Liver (tissue), 9 donors: Measurements from ENCODE around the gene OR2AJ1. TPM values are rescaled to one million over a fixed set of nuclear protein-coding genes. Genes with fewer than 3 reads are reported as not detected.

ENCODE experiments used
- DNase-seq: peaks from one replicate; pipeline ENCODE4 v3.0.0-alpha.2; 2017; ENCODE audit warnings: low spot score
- H3K27ac ChIP-seq, 2 donors: one replicate each; pipeline ENCODE4 v1.7.0; 2013; ENCODE audit warnings: inconsistent platforms in 2 of 2, low read length in 2 of 2, control low read depth in 1 of 2, low read depth in 1 of 2, mild to moderate bottlenecking in 1 of 2
- H3K27me3 ChIP-seq, 4 donors: one replicate each; pipeline versions ENCODE4 v1.6.1 to v1.7.0; 2013; ENCODE audit warnings: low read length in 3 of 4, inconsistent platforms in 1 of 4, mild to moderate bottlenecking in 1 of 4, moderate library complexity in 1 of 4; ENCODE audit not compliant: control insufficient read depth in 4 of 4, insufficient read depth in 4 of 4
- H3K36me3 ChIP-seq, 4 donors: one replicate each; pipeline versions ENCODE4 v1.6.1 to v1.7.0; 2013; ENCODE audit warnings: low read length in 3 of 4, mild to moderate bottlenecking in 3 of 4, low read depth in 1 of 4, moderate library complexity in 1 of 4; ENCODE audit not compliant: control insufficient read depth in 4 of 4, insufficient read depth in 3 of 4
- H3K4me1 ChIP-seq, 4 donors: one replicate each; pipeline versions ENCODE4 v1.6.1 to v1.7.0; 2013; ENCODE audit warnings: low read length in 3 of 4, mild to moderate bottlenecking in 3 of 4, moderate library complexity in 1 of 4; ENCODE audit not compliant: control insufficient read depth in 4 of 4, insufficient read depth in 4 of 4
- H3K4me3 ChIP-seq, 3 donors: one replicate each; pipeline versions ENCODE4 v1.6.1 to v1.7.0; 2013; ENCODE audit warnings: low read length in 3 of 3, control low read depth in 1 of 3, low read depth in 1 of 3, mild to moderate bottlenecking in 1 of 3
- H3K9ac ChIP-seq, 2 donors: one replicate each; pipeline ENCODE4 v1.7.0; 2013; ENCODE audit warnings: low read length in 2 of 2, mild to moderate bottlenecking in 2 of 2, moderate library complexity in 2 of 2, control low read depth in 1 of 2, low read depth in 1 of 2
- H3K9me3 ChIP-seq, 4 donors: one replicate each; pipeline versions ENCODE4 v1.6.1 to v1.7.0; 2013; ENCODE audit warnings: low read length in 3 of 4; ENCODE audit not compliant: control insufficient read depth in 4 of 4
- HNF4A ChIP-seq, 2 donors: conservative IDR thresholded peaks; 2 replicates each; pipeline ENCODE4 v1.6.1; 2016; ENCODE audit warnings: antibody characterized with exemption in 2 of 2, mild to moderate bottlenecking in 2 of 2
- HNF4G ChIP-seq: IDR thresholded peaks from 2 replicates; pipeline ENCODE4 v1.6.1; 2016; ENCODE audit warnings: antibody characterized with exemption
- NR2F2 ChIP-seq: IDR thresholded peaks from 2 replicates; pipeline ENCODE4 v1.6.1; 2016; ENCODE audit warnings: antibody characterized with exemption
- WGBS: extraction: QIAGEN DNeasy Blood & Tissue Kit; methylation state at CpG from one replicate; pipeline ENCODE4 v1.1.7; 2013; 5-methylcytosine and 5-hydroxymethylcytosine counted together
- polyA plus RNA-seq, 2 donors: library from polyadenylated mRNA; stranded (reverse) in 1 of 2; unstranded in 1 of 2; fragments of 200-250 nt in 1 of 2; fragments of >200 nt in 1 of 2; fragmentation: Nextera tagmentation in 1 of 2; extraction: Ambion mirVana in 1 of 2; gene quantifications; one replicate each; pipeline versions ENCODE4 v1.2.1 to v1.2.3, GENCODE V29; 2013 to 2015
- total RNA-seq, 2 donors: library from RNA; depleted of rRNA; stranded (reverse); fragments of >200 nt; gene quantifications; one replicate each; pipeline ENCODE4 v1.2.3, GENCODE V29; 2014
- TF ChIP-seq, protein P1 (sequence below): IDR thresholded peaks from 2 replicates; pipeline ENCODE4 v1.6.1; 2016; ENCODE audit warnings: antibody characterized with exemption
- donor health status: healthy.
- donor health status: healthy.
- donor health status: healthy.
- donor health status: healthy.
- donor health status: healthy.

OR2AJ1 gene
- total and polyA plus RNA-seq, 4 donors, result not detected

DNA sequence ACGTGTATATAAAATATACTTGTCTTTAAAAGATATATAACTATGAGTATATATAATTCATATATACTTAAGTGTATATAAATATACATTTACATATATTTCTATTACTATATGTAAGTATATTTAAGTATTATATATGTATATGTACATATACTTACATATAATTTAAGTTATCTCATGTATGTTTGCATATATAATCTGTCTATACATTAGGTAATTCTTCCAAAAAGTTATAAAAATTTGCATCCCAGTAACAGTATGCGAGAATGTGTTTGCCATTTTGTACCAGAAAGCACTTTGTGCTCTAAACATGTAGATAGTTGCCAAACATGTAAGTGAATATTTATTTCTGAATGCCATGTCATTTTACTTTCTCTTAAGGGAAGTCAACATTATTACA is 40.2 kb downstream of the OR2AJ1 start, which contains the start of gene OR2AK2:
TSS of gene OR2AK2 (plus strand) at position 301 of the 400 bp plus-strand sequence. CDS start 144 bp downstream, outside the sequence.
- Histone ChIP-seq H3K36me3 (no peaks in the 10 kb centered on the region), H3K9ac (no peak within 1 kb of the TSS), H3K4me1 (no peaks in the 10 kb centered on the region), H3K9me3 (peaks cover 0 to 4% (median 0%) of the 10 kb centered on the region in 4 donors), H3K27me3 (no peaks in the 10 kb centered on the region), H3K4me3 (no peak within 1 kb of the TSS), H3K27ac (no peak within 1 kb of the TSS)
- WGBS, result 73% methylated on average over 2 of the region's 2 CpGs
- TF ChIP-seq HNF4G (no peak), HNF4A (conservative IDR thresholded peaks at IDR 0.05) (no peak), NR2F2 (no peak)
- TF ChIP-seq, protein P1, sequence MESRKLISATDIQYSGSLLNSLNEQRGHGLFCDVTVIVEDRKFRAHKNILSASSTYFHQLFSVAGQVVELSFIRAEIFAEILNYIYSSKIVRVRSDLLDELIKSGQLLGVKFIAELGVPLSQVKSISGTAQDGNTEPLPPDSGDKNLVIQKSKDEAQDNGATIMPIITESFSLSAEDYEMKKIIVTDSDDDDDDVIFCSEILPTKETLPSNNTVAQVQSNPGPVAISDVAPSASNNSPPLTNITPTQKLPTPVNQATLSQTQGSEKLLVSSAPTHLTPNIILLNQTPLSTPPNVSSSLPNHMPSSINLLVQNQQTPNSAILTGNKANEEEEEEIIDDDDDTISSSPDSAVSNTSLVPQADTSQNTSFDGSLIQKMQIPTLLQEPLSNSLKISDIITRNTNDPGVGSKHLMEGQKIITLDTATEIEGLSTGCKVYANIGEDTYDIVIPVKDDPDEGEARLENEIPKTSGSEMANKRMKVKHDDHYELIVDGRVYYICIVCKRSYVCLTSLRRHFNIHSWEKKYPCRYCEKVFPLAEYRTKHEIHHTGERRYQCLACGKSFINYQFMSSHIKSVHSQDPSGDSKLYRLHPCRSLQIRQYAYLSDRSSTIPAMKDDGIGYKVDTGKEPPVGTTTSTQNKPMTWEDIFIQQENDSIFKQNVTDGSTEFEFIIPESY, result no peak
- no peak for DNase-seq

DNA sequence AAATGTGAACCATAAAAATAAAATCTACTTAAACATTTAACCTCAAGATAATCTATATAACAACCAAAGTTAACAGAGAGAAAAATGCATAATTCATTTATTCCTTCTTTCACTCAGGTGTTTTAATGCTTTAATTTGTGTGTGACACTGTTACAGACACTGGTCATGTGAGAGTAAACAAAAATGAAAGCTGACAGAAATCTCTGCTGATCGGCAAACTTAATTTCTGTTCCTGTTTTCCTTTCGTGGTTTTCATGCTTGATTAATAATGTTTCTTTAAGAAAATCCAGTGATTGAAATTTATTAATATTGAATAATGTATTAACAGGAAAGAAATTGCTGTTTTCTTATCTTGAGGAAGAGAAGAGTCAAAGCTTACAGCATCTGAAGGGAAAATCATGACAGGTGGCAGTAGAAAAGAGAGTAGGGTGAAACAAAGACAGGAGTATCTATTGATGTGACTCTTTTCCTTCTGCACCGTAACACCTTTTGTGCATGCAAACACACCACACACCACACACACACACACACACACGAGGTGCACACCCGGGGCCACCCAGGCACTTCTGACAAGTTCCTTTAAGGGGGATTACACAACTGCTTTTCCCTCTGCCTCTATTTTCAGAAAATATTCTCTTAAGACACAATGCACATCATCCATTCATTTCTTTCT is 42.0 kb downstream of the OR2AJ1 start:
- TF ChIP-seq HNF4G, result no peak
- Histone ChIP-seq H3K9me3 (peaks cover 0 to 4% (median 0%) of the 10 kb centered on the region in 4 donors), H3K4me3 (no peak overlapping the region), H3K9ac (no peak overlapping the region), H3K27me3 (no peaks in the 10 kb centered on the region), H3K27ac (no peak overlapping the region), H3K36me3 (no peaks in the 10 kb centered on the region), H3K4me1 (no peaks in the 10 kb centered on the region)
- no peak for DNase-seq
- 63% methylated on average over 5 of the region's 5 CpGs for WGBS

Other genes with a start within 250 kb of the OR2AJ1 start
- gene OR13G1, start 245.2 kb upstream of the OR2AJ1 start, total RNA-seq, result not detected
- not detected for gene OR13G1, start 245.2 kb upstream of the OR2AJ1 start, polyA plus RNA-seq
- not detected for gene OR6F1, start 208.2 kb upstream of the OR2AJ1 start, total RNA-seq
- gene OR6F1, start 208.2 kb upstream of the OR2AJ1 start, polyA plus RNA-seq, result not detected
- gene OR14K1, start 186.3 kb upstream of the OR2AJ1 start, total RNA-seq, result not detected
- not detected for gene OR14K1, start 186.3 kb upstream of the OR2AJ1 start, polyA plus RNA-seq
- gene OR14A2, start 176.7 kb upstream of the OR2AJ1 start, total RNA-seq, result not detected
- gene OR14A2, start 176.7 kb upstream of the OR2AJ1 start, polyA plus RNA-seq, result not detected
- gene OR1C1, start 164.3 kb upstream of the OR2AJ1 start, total RNA-seq, result not detected
- not detected for gene OR1C1, start 164.3 kb upstream of the OR2AJ1 start, polyA plus RNA-seq
- gene OR14A16, start 100.8 kb upstream of the OR2AJ1 start, total RNA-seq, result not detected
- gene OR14A16, start 100.8 kb upstream of the OR2AJ1 start, polyA plus RNA-seq, result not detected
- not detected for gene OR11L1, start 83.0 kb upstream of the OR2AJ1 start, total RNA-seq
- gene OR11L1, start 83.0 kb upstream of the OR2AJ1 start, polyA plus RNA-seq, result not detected
- 10 to 100 TPM in 1 of 2 donors, under 1 TPM in 1; 0.17 to 88.7 TPM for gene TRIM58, start 67.7 kb upstream of the OR2AJ1 start, total RNA-seq
- gene TRIM58, start 67.7 kb upstream of the OR2AJ1 start, polyA plus RNA-seq, result under 1 TPM; 0.06 to 0.10 TPM
- 10 to 100 TPM in 1 of 2 donors, not detected in 1; 13.4 TPM for gene OR2W3, start 29.3 kb upstream of the OR2AJ1 start, total RNA-seq
- not detected for gene OR2W3, start 29.3 kb upstream of the OR2AJ1 start, polyA plus RNA-seq
- under 1 TPM in 1 of 2 donors, not detected in 1; 0.70 TPM for gene OR2T8, start 4.6 kb upstream of the OR2AJ1 start, total RNA-seq
- gene OR2T8, start 4.6 kb upstream of the OR2AJ1 start, polyA plus RNA-seq, result not detected
- under 1 TPM; 0.08 to 0.09 TPM for gene OR2L8, start 24.0 kb downstream of the OR2AJ1 start, total RNA-seq
- gene OR2L8, start 24.0 kb downstream of the OR2AJ1 start, polyA plus RNA-seq, result not detected
- not detected for gene OR2AK2, start 40.3 kb downstream of the OR2AJ1 start, total RNA-seq
- not detected for gene OR2AK2, start 40.3 kb downstream of the OR2AJ1 start, polyA plus RNA-seq
- gene OR2L5, start 88.8 kb downstream of the OR2AJ1 start, total RNA-seq, result under 1 TPM in 1 of 2 donors, not detected in 1; 0.09 TPM
- gene OR2L5, start 88.8 kb downstream of the OR2AJ1 start, polyA plus RNA-seq, result not detected
- gene OR2L2, start 105.2 kb downstream of the OR2AJ1 start, total RNA-seq, result not detected
- under 1 TPM in 1 of 2 donors, not detected in 1; 0.03 TPM for gene OR2L2, start 105.2 kb downstream of the OR2AJ1 start, polyA plus RNA-seq
- gene OR2L3, start 121.9 kb downstream of the OR2AJ1 start, total RNA-seq, result under 1 TPM; under 0.01 to 0.05 TPM
- gene OR2L3, start 121.9 kb downstream of the OR2AJ1 start, polyA plus RNA-seq, result not detected
- gene OR2L13, start 170.3 kb downstream of the OR2AJ1 start, total RNA-seq, result not detected
- gene OR2L13, start 170.3 kb downstream of the OR2AJ1 start, polyA plus RNA-seq, result not detected
- not detected for gene OR2M5, start 220.3 kb downstream of the OR2AJ1 start, total RNA-seq
- gene OR2M5, start 220.3 kb downstream of the OR2AJ1 start, polyA plus RNA-seq, result not detected
- not detected for gene OR2M2, start 249.9 kb downstream of the OR2AJ1 start, total RNA-seq
- not detected for gene OR2M2, start 249.9 kb downstream of the OR2AJ1 start, polyA plus RNA-seq